Choroid plexus epithelial cell (primary cell): Measurements from ENCODE around the gene TEKTIP1.

ENCODE experiments used
- DNase-seq: peaks from one replicate; pipeline ENCODE4 v3.0.0-alpha.2; 2010; ENCODE audit warnings: low read depth
- H3K4me3 ChIP-seq: 2 replicates; pipeline ENCODE4 v1.5.1; 2011; ENCODE audit warnings: low read depth, mild to moderate bottlenecking, control low read depth, low read length, moderate library complexity
- TF ChIP-seq, protein P1 (sequence below): conservative IDR thresholded peaks from 2 replicates; pipeline ENCODE4 v1.5.1; 2011; ENCODE audit warnings: low read depth, mild to moderate bottlenecking, control low read depth, inconsistent platforms, low read length, moderate library complexity

The TEKTIP1 gene

GRCh38 chr19:3547767-3548282 is 8.9 kb downstream of the TEKTIP1 start:
- TF ChIP-seq, protein P1, sequence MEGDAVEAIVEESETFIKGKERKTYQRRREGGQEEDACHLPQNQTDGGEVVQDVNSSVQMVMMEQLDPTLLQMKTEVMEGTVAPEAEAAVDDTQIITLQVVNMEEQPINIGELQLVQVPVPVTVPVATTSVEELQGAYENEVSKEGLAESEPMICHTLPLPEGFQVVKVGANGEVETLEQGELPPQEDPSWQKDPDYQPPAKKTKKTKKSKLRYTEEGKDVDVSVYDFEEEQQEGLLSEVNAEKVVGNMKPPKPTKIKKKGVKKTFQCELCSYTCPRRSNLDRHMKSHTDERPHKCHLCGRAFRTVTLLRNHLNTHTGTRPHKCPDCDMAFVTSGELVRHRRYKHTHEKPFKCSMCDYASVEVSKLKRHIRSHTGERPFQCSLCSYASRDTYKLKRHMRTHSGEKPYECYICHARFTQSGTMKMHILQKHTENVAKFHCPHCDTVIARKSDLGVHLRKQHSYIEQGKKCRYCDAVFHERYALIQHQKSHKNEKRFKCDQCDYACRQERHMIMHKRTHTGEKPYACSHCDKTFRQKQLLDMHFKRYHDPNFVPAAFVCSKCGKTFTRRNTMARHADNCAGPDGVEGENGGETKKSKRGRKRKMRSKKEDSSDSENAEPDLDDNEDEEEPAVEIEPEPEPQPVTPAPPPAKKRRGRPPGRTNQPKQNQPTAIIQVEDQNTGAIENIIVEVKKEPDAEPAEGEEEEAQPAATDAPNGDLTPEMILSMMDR: no peak

DNA sequence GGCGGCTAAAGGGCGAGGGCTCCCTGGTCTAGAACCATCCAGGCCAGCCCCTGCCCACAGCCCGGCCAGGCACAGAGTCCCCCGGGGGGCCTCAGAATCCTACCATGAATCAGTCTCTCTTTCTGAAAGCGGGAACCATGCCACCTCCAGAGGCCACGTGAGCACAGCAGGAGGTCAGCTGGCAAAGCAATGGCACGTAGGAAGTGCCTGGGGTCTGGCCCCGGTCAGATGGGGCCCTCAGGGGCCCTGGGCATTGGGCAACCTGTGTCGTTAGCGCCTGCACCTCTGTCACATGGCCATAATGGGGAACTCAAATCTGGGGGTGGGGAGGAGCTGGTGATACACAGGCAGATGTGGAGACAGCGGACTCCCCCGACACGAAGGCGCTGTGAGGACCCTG is 9.6 kb downstream of the TEKTIP1 start:
- H3K4me3 ChIP-seq: no peak overlapping the region
- TF ChIP-seq, protein P1: no peak
- no peak for DNase-seq

More at GRCh38 chr19:3547767-3548282, 8.9 kb downstream of the TEKTIP1 start:
- DNase-seq: no peak
- no peak overlapping the region for H3K4me3 ChIP-seq

DNA sequence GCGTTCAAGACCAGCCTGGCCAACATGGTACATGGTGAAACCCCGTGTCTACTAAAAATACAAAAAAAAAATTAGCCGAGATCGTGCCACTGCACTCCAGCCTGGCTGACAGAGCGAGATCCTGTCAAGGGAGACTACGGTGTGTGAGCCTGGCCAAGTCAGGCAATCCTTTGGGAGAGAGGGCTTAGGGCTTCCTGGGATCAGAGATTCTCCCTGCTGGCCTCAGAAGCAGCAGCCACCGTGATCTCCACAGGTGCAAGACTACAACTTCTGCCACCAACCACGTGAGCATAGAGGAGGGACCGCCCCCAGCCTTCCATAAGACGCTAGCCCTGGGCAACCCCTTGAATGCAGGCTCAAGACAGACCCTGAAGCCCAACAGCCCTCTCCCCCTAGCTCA is 10.8 kb downstream of the TEKTIP1 start:
- H3K4me3 ChIP-seq: no peak overlapping the region
- DNase-seq: no peak
- TF ChIP-seq, protein P1: no peak

DNA sequence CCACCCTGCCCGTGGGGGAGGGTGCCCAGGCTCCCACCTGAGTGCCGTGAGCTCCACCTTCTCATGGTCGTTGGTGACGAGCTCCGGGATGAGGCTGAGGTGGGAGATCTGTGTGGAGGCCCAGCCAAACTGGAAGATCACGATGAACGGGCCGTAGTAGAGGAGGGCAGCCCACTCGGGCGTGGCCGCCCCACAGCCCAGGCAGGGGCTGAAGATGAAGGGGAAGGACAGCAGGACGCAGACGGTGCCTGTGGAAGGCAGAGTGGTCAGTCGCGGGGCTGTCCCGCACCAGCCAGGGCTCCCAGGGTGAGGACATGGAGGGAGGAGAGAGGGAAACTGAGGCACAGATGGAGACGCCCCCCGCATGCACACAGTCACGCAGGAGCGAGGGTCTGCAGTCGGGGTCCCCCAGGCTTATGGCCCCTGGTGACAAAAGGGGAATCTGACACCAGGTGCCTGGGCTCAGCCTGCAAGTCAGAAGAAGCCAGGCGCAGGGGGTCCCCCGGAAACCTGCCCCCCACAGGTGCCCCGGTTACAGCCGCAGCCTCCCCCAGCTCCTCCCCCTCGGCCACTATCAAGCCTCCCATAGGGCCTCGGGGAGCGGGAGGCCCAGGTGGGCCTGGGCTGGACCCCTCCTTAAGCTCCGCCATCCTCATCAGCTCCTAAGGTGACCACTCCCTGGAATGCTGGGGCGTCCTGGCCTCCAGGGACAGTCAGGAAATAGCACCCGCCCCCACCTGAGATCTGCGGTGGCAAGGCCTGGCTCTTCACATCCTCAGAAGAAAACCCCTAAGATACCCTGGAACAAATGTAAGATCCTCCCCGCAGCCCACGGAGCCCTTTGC is 12.2 kb downstream of the TEKTIP1 start:
- H3K4me3 ChIP-seq: no peak overlapping the region

GRCh38 chr19:3551792-3552095 is 12.8 kb downstream of the TEKTIP1 start:
- DNase-seq: no peak
- no peak overlapping the region for H3K4me3 ChIP-seq
- TF ChIP-seq, protein P1: no peak

More for the DNA sequence above, 12.2 kb downstream of the TEKTIP1 start:
- TF ChIP-seq, protein P1: no peak
- no peak for DNase-seq

DNA sequence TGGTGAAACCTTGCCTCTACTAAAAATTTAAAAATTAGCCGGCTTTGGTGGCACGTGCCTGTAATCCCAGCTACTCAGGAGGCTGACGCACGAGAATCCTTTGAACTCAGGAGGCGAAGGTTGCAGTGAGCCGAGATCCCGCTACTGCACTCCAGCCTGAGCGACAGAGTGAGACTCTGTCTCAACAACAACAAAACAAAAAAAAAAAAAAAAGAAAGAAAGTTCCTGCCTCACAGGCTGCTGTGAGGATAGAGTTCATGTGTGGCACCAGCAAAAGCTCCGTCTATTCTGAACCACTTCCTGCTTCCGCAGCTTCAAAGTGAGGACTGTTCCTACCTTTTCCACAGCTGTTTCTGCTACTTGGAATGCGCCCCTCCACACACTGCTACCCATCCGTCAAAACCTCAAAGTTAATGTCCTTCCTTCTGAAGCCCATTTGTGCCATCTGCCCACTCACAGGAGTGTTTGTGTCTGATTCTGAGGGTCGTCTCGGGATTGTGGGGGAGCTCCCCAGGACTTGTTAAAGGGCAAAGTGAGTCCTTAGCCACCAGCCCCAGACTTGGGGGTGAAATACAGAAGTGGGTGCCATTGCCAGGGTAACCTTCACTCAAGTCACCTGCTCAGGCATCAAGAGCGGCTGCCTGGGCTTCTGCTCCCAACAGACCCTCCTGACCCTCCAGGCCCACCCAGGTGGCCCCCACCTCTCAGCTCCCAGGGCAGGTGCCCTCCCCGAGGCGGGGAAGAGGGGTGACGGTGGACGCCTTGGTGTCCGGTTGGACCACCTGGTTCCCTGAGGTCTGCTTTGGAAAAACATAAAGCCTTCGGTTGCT is 15.5 kb downstream of the TEKTIP1 start:
- TF ChIP-seq, protein P1: no peak
- no peak overlapping the region for H3K4me3 ChIP-seq
- no peak for DNase-seq
